HPDE6-E6E7 (cell line): ENCODE measurements around the gene TNFSF12.
A peak's percentile ranks its signal among the peaks of the same experiment; 100 is the strongest.

Experiments used
- DNase-seq: peaks from one replicate; pipeline ENCODE4 v3.0.0; 2011; ENCODE audit warnings: missing footprints; ENCODE audit errors: extremely low spot score

The TNFSF12 gene

DNA sequence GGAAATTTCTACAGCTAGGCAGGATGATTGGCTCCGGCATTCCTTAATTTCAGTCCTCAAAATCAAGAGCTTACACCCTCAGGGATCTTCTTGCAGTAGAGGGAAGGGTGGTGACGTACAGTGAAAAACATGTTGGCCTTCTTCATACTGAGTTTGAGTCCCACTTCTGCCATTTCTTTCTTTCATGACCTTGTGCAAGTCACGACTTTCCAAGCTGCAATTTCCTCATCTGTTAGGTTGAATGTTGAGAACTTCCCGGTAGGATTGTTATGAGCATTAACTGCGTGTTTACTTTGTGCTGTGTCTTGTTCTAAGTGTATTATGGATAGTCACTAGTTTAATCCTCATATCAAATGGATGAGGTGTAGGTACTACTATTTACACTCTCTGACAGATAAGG lies 20.7 kb downstream of the TNFSF12 start:
- DNase-seq: no peak

DNA sequence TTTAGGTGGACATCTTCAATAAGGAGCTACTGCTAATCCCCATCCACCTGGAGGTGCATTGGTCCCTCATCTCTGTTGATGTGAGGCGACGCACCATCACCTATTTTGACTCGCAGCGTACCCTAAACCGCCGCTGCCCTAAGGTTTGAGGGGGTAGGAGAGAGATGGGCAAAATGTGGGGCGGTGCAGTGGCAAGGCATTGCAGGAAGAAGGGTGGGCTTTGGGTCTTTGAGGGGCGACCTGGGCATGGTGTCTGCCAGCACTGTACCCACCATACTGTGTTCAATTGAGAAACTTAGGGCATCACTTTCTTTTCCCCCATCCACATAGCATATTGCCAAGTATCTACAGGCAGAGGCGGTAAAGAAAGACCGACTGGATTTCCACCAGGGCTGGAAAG lies 21.5 kb downstream of the TNFSF12 start:
- no peak for DNase-seq

DNA sequence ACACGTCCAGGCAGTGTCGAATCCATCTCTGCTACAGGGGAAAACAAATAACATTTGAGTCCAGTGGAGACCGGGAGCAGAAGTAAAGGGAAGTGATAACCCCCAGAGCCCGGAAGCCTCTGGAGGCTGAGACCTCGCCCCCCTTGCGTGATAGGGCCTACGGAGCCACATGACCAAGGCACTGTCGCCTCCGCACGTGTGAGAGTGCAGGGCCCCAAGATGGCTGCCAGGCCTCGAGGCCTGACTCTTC lies 23.4 kb downstream of the TNFSF12 start:
- peak; percentile 99 for DNase-seq

DNA sequence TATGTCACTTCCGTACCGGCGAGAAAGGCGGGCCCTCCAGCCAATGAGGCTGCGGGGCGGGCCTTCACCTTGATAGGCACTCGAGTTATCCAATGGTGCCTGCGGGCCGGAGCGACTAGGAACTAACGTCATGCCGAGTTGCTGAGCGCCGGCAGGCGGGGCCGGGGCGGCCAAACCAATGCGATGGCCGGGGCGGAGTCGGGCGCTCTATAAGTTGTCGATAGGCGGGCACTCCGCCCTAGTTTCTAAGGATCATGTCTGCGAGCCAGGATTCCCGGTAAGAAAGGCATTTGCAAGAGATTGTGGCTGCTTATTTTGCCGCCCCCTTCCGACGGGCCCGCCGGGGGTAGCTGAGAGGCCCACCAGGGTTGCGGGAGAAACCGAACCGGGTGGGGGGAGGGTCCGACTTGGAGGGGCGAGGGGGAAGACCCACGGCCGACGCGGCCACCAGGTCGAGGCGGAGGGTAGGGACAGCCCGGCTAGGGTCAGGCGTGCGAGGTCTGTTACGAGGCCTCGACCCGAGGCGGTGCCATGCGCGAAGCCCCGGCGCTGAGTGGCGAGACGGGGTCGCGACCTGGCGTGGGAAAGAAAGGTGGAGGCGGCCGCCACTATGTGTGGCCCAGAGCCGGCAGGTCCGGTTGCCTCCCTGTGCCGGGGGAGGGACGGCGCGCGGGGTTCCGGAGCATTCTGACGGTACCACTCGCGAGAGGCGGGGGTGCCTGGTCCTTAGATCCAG lies 23.9 kb downstream of the TNFSF12 start:
- DNase-seq: no peak

DNA sequence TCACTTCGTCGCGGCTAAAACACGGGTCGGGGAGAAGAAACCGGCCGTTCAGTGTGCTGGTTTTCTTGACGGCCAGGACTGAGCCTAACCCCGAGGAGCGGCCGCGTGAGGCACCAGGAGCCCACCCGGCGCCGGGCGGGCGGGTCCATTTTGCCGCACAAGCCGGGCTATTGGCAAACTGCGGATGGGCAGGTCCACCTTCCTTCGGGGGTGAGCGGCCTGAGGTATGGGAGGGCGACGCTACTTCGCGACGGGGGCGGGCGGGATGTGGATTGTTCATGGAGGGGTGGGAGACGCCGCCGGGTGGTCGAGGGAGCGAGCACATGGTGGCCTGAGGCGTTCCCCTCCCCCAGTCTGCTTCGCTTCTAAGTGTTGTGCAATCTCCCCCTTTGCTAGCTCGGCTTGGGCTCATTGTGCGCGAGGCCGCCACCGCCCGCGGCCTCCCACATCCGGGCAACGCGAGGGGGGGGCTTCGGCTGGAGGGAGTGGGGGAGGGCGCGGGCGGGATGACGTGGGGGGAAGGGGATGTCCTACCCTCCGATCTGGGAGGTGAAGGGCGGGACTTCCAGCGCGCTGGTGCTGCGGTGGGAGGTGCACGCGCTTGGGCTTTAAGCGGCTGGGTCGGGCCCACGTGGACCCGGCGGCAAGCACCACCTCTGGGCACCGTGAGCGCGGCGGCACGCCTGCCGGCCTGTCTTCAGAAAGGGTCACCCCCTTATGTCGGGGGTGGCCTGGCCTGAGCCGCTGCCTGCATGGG lies 24.6 kb downstream of the TNFSF12 start:
- no peak for DNase-seq

DNA sequence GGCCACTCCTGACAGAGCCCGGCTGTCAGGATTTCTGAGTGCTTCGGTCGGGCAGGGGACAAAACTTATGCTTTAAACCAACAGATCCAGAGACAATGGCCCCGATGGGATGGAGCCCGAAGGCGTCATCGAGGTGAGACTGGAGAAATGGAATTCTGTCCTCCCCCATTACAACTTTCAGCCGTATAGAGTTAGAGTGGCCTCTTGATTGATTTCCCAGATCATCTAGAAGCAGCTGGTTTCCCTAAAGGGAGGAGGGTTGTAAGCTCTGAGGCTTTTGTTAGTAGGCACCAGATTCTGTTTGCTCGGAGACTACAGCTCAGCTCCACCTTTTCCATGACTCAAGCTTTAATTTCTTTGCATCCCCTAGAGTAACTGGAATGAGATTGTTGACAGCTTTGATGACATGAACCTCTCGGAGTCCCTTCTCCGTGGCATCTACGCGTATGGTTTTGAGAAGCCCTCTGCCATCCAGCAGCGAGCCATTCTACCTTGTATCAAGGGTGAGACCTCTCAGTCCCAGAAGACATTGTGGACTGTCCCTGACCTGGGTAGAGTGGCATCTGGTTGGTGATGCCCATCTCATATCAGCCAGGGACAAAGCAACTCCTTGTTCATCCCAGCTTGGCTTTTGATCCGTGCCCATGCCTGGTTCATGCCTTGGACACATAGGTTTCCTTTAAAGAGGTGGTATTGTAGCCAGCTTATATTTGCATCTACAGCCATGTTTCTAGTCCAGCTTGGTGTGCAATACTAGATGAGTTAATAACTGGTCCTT lies 25.5 kb downstream of the TNFSF12 start:
- DNase-seq: no peak

DNA sequence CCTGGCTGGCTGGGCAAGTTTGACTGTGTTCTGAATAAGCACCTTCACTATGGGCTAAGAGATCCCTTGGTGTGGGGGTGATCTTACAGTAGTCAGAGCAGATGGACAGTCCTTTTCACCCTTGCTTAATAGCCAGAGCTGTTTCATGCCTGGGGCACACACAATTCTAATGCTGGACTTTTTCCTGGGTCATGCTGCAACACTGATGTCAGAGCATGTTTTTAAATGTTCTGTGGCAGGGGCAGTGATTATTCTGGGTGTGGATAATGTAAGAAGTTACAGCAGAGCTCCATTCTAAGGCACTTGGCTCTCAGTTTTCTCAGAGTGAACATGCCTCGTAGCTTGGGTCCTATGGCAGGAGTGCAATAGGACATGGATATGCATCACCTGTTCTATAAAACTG lies 26.6 kb downstream of the TNFSF12 start:
- no peak for DNase-seq

DNA sequence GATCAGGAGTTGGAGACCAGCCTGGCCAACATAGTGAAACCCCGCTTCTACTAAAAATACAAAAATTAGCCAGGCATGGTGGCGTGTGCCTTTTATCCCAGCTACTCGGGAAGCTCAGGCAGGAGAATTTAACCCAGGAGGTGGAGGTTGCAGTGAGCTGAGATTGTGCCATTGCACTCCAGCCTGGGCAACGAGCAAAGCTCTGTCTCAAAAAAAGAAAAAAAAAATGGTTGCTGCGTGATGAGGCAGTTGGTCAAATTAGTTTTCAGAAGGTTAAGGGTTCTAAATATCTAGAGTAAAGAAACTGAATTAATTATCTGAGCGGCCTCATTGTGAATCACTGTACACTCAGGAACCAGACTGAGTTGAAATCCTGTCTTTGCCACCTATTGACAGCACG lies 27.1 kb downstream of the TNFSF12 start:
- no peak for DNase-seq

DNA sequence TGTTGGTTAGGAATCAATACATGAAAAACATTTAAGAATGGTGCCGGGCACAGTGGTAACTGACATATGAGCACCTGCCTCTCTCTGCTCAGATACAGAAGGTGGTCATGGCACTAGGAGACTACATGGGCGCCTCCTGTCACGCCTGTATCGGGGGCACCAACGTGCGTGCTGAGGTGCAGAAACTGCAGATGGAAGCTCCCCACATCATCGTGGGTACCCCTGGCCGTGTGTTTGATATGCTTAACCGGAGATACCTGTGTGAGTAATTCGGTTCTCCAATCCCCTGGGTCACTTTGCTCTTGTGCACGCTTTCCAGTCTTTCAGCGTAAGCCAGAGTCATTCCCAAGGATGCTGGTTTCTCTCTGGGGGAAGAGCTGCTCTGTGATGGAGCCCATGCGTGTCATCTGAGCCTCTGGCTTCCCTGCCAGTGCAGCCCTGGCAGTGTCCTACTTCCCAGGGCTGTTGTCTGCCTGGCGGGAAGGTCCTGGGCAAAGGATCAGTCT lies 27.6 kb downstream of the TNFSF12 start:
- DNase-seq: no peak

DNA sequence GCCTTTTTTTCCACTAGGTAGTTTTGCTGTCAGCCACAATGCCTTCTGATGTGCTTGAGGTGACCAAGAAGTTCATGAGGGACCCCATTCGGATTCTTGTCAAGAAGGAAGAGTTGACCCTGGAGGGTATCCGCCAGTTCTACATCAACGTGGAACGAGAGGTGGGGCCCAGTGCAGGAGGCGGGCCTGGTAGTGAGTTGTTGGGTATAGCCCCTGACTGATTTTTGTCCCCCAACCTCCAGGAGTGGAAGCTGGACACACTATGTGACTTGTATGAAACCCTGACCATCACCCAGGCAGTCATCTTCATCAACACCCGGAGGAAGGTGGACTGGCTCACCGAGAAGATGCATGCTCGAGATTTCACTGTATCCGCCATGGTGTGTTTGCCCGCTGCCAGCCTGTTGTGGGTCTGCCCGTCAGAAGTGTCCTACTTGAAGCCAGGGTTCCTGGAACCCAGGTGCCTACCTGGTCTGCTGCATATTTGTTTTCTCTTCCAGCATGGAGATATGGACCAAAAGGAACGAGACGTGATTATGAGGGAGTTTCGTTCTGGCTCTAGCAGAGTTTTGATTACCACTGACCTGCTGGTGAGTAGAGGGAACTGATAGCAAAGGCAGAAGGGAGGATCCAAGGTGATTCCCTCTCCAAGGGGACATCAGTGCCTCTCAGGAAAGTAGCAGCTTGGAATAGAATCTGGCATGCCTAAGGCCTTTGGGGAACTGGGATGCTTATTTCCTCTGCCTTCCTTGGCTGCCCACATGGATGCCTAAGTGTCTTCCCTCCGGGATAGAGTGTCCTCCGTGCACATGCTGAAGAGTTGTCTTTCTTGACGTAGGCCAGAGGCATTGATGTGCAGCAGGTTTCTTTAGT lies 28.7 kb downstream of the TNFSF12 start:
- DNase-seq: no peak

DNA sequence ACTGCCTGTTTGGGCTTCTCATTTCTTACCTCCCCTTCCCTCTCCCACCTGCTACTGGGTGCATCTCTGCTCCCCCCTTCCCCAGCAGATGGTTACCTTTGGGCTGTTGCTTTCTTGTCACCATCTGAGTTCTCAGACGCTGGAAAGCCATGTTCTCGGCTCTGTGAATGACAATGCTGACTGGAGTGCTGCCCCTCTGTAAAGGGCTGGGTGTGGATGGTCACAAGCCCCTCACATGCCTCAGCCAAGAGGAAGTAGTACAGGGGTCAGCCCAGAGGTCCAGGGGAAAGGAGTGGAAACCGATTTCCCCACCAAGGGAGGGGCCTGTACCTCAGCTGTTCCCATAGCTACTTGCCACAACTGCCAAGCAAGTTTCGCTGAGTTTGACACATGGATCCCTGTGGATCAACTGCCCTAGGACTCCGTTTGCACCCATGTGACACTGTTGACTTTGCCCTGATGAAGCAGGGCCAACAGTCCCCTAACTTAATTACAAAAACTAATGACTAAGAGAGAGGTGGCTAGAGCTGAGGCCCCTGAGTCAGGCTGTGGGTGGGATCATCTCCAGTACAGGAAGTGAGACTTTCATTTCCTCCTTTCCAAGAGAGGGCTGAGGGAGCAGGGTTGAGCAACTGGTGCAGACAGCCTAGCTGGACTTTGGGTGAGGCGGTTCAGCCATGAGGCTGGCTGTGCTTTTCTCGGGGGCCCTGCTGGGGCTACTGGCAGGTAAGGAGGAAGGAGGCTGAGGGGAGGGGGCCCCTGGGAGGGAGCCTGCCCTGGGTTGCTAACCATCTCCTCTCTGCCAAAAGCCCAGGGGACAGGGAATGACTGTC lies 30.4 kb downstream of the TNFSF12 start, which contains the start of gene CD68:
CD68 (plus strand) TSS at position 638 of the 833 bp plus-strand sequence; CDS start at position 678, 40 bp downstream.
- peak; percentile 94 for DNase-seq

DNA sequence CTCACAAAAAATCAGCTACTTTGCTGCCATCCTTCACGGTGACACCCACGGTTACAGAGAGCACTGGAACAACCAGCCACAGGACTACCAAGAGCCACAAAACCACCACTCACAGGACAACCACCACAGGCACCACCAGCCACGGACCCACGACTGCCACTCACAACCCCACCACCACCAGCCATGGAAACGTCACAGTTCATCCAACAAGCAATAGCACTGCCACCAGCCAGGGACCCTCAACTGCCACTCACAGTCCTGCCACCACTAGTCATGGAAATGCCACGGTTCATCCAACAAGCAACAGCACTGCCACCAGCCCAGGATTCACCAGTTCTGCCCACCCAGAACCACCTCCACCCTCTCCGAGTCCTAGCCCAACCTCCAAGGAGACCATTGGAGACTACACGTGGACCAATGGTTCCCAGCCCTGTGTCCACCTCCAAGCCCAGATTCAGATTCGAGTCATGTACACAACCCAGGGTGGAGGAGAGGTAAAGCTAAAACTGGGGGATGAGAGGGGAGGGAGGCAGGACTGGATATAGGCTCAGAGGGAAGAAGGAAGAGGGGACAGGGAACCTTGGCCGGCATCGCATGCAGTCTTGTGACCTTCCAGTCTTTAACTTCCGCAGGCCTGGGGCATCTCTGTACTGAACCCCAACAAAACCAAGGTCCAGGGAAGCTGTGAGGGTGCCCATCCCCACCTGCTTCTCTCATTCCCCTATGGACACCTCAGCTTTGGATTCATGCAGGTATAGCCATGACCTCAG lies 31.2 kb downstream of the TNFSF12 start:
- no peak for DNase-seq

DNA sequence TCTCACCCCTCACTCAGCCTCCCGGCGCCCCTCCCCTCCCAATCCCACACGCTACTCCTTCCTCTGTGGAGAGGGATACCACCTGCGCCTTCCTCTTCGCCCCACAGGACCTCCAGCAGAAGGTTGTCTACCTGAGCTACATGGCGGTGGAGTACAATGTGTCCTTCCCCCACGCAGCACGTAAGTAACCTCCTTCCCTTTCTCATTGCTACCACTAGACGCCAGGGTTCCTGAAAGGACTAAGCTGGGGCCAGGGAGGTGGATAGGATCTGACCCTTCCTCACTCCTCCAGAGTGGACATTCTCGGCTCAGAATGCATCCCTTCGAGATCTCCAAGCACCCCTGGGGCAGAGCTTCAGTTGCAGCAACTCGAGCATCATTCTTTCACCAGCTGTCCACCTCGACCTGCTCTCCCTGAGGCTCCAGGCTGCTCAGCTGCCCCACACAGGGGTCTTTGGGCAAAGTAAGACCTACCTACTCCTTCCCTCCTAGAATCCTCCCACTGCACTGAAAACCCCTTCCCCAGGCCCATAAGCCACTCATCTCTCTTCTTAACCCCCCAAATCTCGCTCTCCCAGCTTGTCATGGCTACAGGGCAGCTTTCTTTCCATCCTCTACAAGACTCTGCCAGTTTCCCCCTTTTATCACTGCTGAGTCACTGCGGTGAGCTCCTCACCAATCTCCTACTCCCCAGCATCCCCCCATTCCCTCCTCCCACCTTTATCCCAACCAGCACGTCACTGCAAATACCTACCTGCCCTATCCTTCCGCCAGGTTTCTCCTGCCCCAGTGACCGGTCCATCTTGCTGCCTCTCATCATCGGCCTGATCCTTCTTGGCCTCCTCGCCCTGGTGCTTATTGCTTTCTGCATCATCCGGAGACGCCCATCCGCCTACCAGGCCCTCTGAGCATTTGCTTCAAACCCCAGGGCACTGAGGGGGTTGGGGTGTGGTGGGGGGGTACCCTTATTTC lies 32.0 kb downstream of the TNFSF12 start:
- DNase-seq: no peak

DNA sequence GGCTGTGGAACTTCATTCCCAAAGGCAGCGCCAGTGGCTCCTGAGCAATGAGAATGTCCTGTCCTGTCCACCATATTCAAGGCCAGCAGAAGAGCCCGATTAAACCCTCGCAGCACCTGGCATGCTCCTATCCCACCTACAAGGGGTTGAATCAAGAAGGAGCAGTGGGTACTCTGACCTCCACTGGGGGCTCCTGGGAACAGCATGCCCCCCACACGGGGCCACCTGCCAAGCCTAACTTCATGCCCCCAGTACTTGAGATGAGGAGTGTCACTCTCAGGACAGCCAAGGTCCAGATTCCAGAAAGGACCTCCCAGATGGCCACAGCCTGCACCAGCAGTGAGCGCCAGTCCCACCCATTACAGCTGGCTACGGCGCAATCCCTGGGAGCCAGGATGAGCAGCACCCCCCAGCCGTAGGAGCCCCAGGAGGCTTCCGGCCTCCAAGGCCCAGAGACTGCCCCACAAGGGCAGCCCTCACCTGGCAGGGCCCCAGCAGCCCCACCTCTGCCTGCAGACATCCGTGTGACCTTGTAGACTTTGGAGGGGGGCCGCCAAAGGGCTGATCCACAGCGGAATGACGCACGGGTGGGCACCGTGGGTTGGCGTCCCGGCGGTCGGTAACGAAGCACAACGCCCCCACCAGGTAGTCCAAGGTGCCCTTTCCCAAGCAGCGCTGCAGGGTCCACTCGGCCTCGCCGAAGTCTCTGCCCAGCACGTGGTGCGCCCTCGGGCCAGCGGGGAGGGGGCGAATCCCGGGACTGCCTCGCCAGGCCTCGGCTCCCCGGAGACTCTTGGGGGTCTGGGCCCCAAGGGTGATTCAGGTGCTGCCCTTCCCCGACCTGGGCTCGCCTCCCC lies 33.8 kb downstream of the TNFSF12 start:
- DNase-seq: no peak

DNA sequence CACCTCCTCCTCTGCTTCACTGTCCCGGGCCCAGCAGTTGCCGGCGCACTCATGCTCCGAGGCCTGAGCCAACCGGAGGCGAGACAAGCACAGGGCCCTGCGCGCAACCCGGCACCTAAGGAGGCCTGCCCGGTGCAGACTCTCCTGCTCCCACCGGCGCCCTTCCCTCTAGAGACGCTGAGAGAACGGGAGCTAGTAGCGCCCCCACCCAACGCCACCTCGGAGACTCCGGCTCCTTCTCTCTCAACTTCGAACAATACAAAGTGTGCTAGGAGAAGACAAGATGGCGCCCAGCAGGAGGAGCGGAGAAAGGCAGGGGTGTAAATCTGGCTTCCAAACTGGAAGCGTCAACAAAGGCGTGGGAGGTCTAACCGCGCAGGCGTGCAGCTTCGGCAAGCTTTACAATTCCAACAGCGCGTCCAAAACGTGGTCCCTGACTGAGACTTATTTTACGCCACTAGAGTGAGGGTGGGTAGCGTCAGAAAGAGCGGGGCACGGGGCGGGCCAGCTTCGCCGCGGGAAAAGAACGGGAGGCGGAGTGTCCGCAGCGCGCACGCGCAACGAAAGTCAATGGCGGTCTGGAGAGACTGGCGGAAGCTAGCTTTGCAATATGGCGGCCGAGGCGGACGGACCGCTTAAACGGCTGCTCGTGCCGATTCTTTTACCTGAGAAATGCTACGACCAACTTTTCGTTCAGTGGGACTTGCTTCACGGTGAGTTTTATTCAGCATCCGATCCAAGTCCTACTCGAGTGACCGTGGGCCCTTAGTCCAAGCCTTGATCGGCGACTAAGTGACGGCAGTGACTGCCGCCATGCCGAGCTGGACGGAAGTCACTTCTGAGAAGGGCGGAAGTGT lies 34.6 kb downstream of the TNFSF12 start, which contains the start of gene MPDU1:
MPDU1 (plus strand) TSS at position 600 of the 857 bp plus-strand sequence; CDS start at position 611, 11 bp downstream.
- no peak for DNase-seq

DNA sequence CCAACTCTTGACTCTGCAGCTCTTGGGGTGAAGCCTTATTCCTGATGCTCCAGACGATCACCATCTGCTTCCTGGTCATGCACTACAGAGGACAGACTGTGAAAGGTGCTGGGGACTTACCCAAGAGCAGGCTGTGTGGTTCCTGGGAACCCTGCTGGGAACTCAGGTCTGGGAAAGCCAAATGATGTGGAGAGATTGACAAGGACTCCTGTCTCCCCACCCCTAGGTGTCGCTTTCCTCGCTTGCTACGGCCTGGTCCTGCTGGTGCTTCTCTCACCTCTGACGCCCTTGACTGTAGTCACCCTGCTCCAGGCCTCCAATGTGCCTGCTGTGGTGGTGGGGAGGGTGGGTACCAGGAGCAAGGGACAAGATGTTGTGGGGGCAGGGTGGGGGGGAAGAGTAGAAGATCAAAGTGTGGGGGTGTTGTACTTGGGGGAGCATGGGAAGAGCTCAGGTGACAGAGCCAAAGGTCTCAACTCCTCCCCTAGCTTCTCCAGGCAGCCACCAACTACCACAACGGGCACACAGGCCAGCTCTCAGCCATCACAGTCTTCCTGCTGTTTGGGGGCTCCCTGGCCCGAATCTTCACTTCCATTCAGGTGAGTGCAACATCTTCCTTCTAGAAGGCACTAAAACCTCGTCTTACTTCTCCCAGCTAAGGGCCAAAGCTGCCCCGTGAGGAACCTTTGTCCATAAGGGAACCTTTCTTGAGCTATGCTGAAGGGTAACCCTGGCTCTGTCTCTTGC lies 38.0 kb downstream of the TNFSF12 start:
- no peak for DNase-seq
